ENCODE measurements around the gene ENTPD3.

The ENTPD3 gene

GRCh38 chr3:40381904-40382616, 4.9 kb upstream of the ENTPD3 start:
- Histone ChIP-seq H3K36me3 (ENCODE audit: insufficient read depth, low read length) (no peaks in the 10 kb centered on the region), H3K9me3 (ENCODE audit: control insufficient read depth, insufficient read depth, low read length) (no peaks in the 10 kb centered on the region), H3K9ac (ENCODE audit: low read depth, low read length) (no peak overlapping the region), H3K4me1 (ENCODE audit: insufficient read depth, low read length) (no peaks in the 10 kb centered on the region)

- Histone ChIP-seq H3K9me3 (ENCODE audit: control insufficient read depth, insufficient read depth, low read length) (no peaks in the 10 kb centered on the region), H3K9ac (ENCODE audit: low read depth, low read length) (no peak overlapping the region), H3K4me1 (ENCODE audit: insufficient read depth, low read length) (no peaks in the 10 kb centered on the region), H3K36me3 (ENCODE audit: insufficient read depth, low read length) (no peaks in the 10 kb centered on the region)
Observed at GRCh38 chr3:40382617-40382979, 4.4 kb upstream of the ENTPD3 start.

GRCh38 chr3:40386213-40386612, 771 bp upstream of the ENTPD3 start:
- H3K9ac ChIP-seq (ENCODE audit: low read depth, low read length): no peak overlapping the region
- no peaks in the 10 kb centered on the region for H3K4me1 ChIP-seq (ENCODE audit: insufficient read depth, low read length)
- H3K36me3 ChIP-seq (ENCODE audit: insufficient read depth, low read length): no peaks in the 10 kb centered on the region
- H3K9me3 ChIP-seq (ENCODE audit: control insufficient read depth, insufficient read depth, low read length): no peaks in the 10 kb centered on the region

GRCh38 chr3:40387895-40388254, 891 bp downstream of the ENTPD3 start:
- Histone ChIP-seq H3K9ac (ENCODE audit: low read depth, low read length) (peak overlapping the region; percentile 69; the same call in 1 of the 2 replicates), H3K36me3 (ENCODE audit: insufficient read depth, low read length) (no peaks in the 10 kb centered on the region), H3K9me3 (ENCODE audit: control insufficient read depth, insufficient read depth, low read length) (no peaks in the 10 kb centered on the region), H3K4me1 (ENCODE audit: insufficient read depth, low read length) (no peaks in the 10 kb centered on the region)

- no peaks in the 10 kb centered on the region for H3K4me1 ChIP-seq (ENCODE audit: insufficient read depth, low read length)
- no peaks in the 10 kb centered on the region; the same call in 1 of the 2 replicates for H3K36me3 ChIP-seq (ENCODE audit: insufficient read depth, low read length)
- H3K9me3 ChIP-seq (ENCODE audit: control insufficient read depth, insufficient read depth, low read length): no peaks in the 10 kb centered on the region
- no peak overlapping the region for H3K9ac ChIP-seq (ENCODE audit: low read depth, low read length)
Observed at GRCh38 chr3:40396406-40396805, 9.4 kb downstream of the ENTPD3 start.

GRCh38 chr3:40397129-40397528, 10.1 kb downstream of the ENTPD3 start:
- Histone ChIP-seq H3K9ac (ENCODE audit: low read depth, low read length) (no peak overlapping the region), H3K4me1 (ENCODE audit: insufficient read depth, low read length) (no peaks in the 10 kb centered on the region), H3K9me3 (ENCODE audit: control insufficient read depth, insufficient read depth, low read length) (no peaks in the 10 kb centered on the region), H3K36me3 (ENCODE audit: insufficient read depth, low read length) (no peaks in the 10 kb centered on the region; the same call in 1 of the 2 replicates)

- Histone ChIP-seq H3K36me3 (ENCODE audit: insufficient read depth, low read length) (no peaks in the 10 kb centered on the region; the same call in 1 of the 2 replicates), H3K4me1 (ENCODE audit: insufficient read depth, low read length) (no peaks in the 10 kb centered on the region), H3K9ac (ENCODE audit: low read depth, low read length) (no peak overlapping the region), H3K9me3 (ENCODE audit: control insufficient read depth, insufficient read depth, low read length) (no peaks in the 10 kb centered on the region)
Observed at GRCh38 chr3:40397912-40398311, 10.9 kb downstream of the ENTPD3 start.

- Histone ChIP-seq H3K9me3 (ENCODE audit: control insufficient read depth, insufficient read depth, low read length) (no peaks in the 10 kb centered on the region), H3K36me3 (ENCODE audit: insufficient read depth, low read length) (no peaks in the 10 kb centered on the region; the same call in 1 of the 2 replicates), H3K9ac (ENCODE audit: low read depth, low read length) (no peak overlapping the region), H3K4me1 (ENCODE audit: insufficient read depth, low read length) (no peaks in the 10 kb centered on the region)
Observed at GRCh38 chr3:40398346-40398745, 11.4 kb downstream of the ENTPD3 start.

GRCh38 chr3:40404591-40405198, 17.7 kb downstream of the ENTPD3 start:
- no peaks in the 10 kb centered on the region for H3K9me3 ChIP-seq (ENCODE audit: control insufficient read depth, insufficient read depth, low read length)
- H3K9ac ChIP-seq (ENCODE audit: low read depth, low read length): no peak overlapping the region
- H3K4me1 ChIP-seq (ENCODE audit: insufficient read depth, low read length): no peaks in the 10 kb centered on the region
- H3K36me3 ChIP-seq (ENCODE audit: insufficient read depth, low read length): no peaks in the 10 kb centered on the region

GRCh38 chr3:40407007-40407406, 20.0 kb downstream of the ENTPD3 start:
- H3K4me1 ChIP-seq (ENCODE audit: insufficient read depth, low read length): no peaks in the 10 kb centered on the region
- H3K9ac ChIP-seq (ENCODE audit: low read depth, low read length): no peak overlapping the region
- H3K36me3 ChIP-seq (ENCODE audit: insufficient read depth, low read length): no peaks in the 10 kb centered on the region
- no peaks in the 10 kb centered on the region for H3K9me3 ChIP-seq (ENCODE audit: control insufficient read depth, insufficient read depth, low read length)

GRCh38 chr3:40407611-40408010, 20.6 kb downstream of the ENTPD3 start:
- no peaks in the 10 kb centered on the region for H3K9me3 ChIP-seq (ENCODE audit: control insufficient read depth, insufficient read depth, low read length)
- no peaks in the 10 kb centered on the region for H3K4me1 ChIP-seq (ENCODE audit: insufficient read depth, low read length)
- H3K36me3 ChIP-seq (ENCODE audit: insufficient read depth, low read length): no peaks in the 10 kb centered on the region
- no peak overlapping the region for H3K9ac ChIP-seq (ENCODE audit: low read depth, low read length)

- Histone ChIP-seq H3K9me3 (ENCODE audit: control insufficient read depth, insufficient read depth, low read length) (no peaks in the 10 kb centered on the region), H3K36me3 (ENCODE audit: insufficient read depth, low read length) (no peaks in the 10 kb centered on the region), H3K4me1 (ENCODE audit: insufficient read depth, low read length) (no peaks in the 10 kb centered on the region), H3K9ac (ENCODE audit: low read depth, low read length) (no peak overlapping the region)
Observed at GRCh38 chr3:40414270-40414669, 27.3 kb downstream of the ENTPD3 start.

GRCh38 chr3:40417845-40418543, 31.0 kb downstream of the ENTPD3 start:
- no peaks in the 10 kb centered on the region for H3K9me3 ChIP-seq (ENCODE audit: control insufficient read depth, insufficient read depth, low read length)
- H3K9ac ChIP-seq (ENCODE audit: low read depth, low read length): no peak overlapping the region
- H3K4me1 ChIP-seq (ENCODE audit: insufficient read depth, low read length): no peaks in the 10 kb centered on the region
- H3K36me3 ChIP-seq (ENCODE audit: insufficient read depth, low read length): no peaks in the 10 kb centered on the region

GRCh38 chr3:40422861-40423260, 35.9 kb downstream of the ENTPD3 start:
- H3K4me1 ChIP-seq (ENCODE audit: insufficient read depth, low read length): no peaks in the 10 kb centered on the region

More at GRCh38 chr3:40422861-40423260, 35.9 kb downstream of the ENTPD3 start:
- no peak overlapping the region for H3K9ac ChIP-seq (ENCODE audit: low read depth, low read length)
- no peaks in the 10 kb centered on the region for H3K9me3 ChIP-seq (ENCODE audit: control insufficient read depth, insufficient read depth, low read length)
- H3K36me3 ChIP-seq (ENCODE audit: insufficient read depth, low read length): no peaks in the 10 kb centered on the region; the same call in 1 of the 2 replicates
